Measurements from ENCODE around the gene SLC8A3. TPM values are rescaled to one million over a fixed set of nuclear protein-coding genes. Genes with fewer than 3 reads are reported as not detected.

Gene SLC8A3
- total and polyA plus RNA-seq, 9 of the 15 experiments (the other 6 are each of a cell fraction or from before 2014, with no cell fraction given) = not detected

DNA sequence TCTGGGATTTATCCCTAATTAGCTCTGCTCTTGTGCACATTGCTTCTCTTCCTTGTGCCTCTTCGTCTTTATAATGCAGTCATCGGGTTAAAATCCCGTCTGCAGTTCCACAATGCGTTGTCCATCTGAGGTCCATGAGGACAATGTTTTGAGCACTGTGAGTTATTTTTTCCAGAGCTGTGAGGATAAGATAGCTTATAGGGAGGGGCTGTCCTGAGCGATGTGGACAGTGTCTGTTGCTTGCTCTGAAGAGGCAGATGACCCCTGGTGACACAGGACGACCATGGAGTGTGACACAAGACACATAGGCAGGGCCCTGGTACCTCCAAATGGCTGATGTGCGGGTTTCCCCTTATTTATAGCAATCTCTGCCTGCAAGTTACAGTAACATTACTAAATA lies 177.0 kb downstream of the SLC8A3 start:
- in situ Hi-C loops (cut with MboI) (no loop called here), intact Hi-C loops (cut with micrococcal nuclease) (loop anchor here (5.0 kb wide), 1 partner anchor 279 kb away; no protein-coding TSS in a partner anchor)
- no peaks in the 10 kb centered on the region for H3K9me1 ChIP-seq (ENCODE audit: control insufficient read depth, insufficient read depth, low read length)
- H3K4me1 ChIP-seq (replicated peaks in 1 of 2; ENCODE audit: control insufficient read depth in 2 of 2, insufficient read depth in 2 of 2, low read length in 2 of 2) = no peaks in the 10 kb centered on the region
- FAIRE-seq (no peak), ATAC-seq (no peak), DNase-seq (ENCODE audit: extremely low read depth in 1 of 4, low spot score in 3 of 4) (no peak)
- BruUV-seq (replicated peaks) = no TSS peak
- CTCF ChIA-PET (ENCODE audit: low intra/inter-chr PET ratio) = no interaction called here
- no peaks in the 10 kb centered on the region for H3K9me3 ChIP-seq (replicated peaks; ENCODE audit: control insufficient read depth, insufficient read depth, low read depth, low read length)
- POLR2A ChIA-PET = interaction anchor here (0.6 kb wide), 1 partner anchor 175 kb away, joined by 3 read pairs; no protein-coding TSS in a partner anchor
- no peaks in the 10 kb centered on the region for H3K36me3 ChIP-seq (ENCODE audit: control insufficient read depth, insufficient read depth, low read length)
- no peak for TF ChIP-seq RBM34 (IDR thresholded peaks at IDR 0.05; ENCODE audit: borderline replicate concordance, insufficient read depth, low read length)
- TF ChIP-seq EWSR1 (IDR thresholded peaks at IDR 0.05; ENCODE audit: borderline replicate concordance, low read depth, partially characterized antibody) = no peak
- 0% methylated on average over 7 of the region's 7 CpGs for WGBS (ENCODE audit: insufficient coverage, low coverage, missing lambda C conversion rate)
- H3K4me3 ChIP-seq = no peak overlapping the region
- H3K4me2 ChIP-seq (ENCODE audit: insufficient read depth, low read length) = no peak overlapping the region
- H3K27ac ChIP-seq (ENCODE audit: extremely low read depth, low read depth, low read length) = no peak overlapping the region
- no peaks in the 10 kb centered on the region for H3K79me2 ChIP-seq (ENCODE audit: control insufficient read depth, insufficient read depth, low read length)
- H3K9ac ChIP-seq (ENCODE audit: insufficient read depth in 1 of 2, low read depth in 2 of 2, low read length in 2 of 2) = no peak overlapping the region
- H4K20me1 ChIP-seq (replicated peaks; ENCODE audit: control insufficient read depth, insufficient read depth, low read length) = no peaks in the 10 kb centered on the region
- H2AFZ ChIP-seq (ENCODE audit: low read depth, low read length) = no peak overlapping the region
- peaks cover 0 to 6% of the 10 kb centered on the region in 2 experiments; a peak in 1 of 5 replicates for H3K27me3 ChIP-seq (ENCODE audit: control insufficient read depth in 2 of 2, insufficient read depth in 2 of 2, low read length in 2 of 2)

DNA sequence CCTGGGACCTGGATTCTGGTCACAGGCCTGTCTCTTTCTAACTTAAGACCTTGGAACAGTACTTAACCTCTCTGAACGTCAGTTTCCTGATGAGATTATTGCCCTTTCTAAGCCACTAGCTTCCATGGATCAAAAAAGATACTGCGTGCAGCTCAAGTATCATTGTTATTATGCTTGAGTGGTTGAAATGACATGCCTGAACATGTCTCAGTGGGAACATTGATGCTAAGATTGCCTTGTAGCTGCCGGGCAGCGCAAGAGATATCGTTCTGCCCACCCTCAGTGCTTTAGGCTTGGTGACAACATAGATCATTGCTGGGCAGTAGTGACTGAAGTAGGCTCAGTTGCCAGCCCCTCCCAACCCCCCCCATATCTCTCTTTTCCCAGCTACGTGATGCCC lies 177.7 kb downstream of the SLC8A3 start:
- Histone ChIP-seq H3K4me1 (replicated peaks in 1 of 2; ENCODE audit: control insufficient read depth in 2 of 2, insufficient read depth in 2 of 2, low read length in 2 of 2) (no peaks in the 10 kb centered on the region), H3K9ac (ENCODE audit: insufficient read depth in 1 of 2, low read depth in 2 of 2, low read length in 2 of 2) (no peak overlapping the region), H3K9me1 (ENCODE audit: control insufficient read depth, insufficient read depth, low read length) (no peaks in the 10 kb centered on the region), H3K4me2 (ENCODE audit: insufficient read depth, low read length) (no peak overlapping the region), H3K9me3 (replicated peaks; ENCODE audit: control insufficient read depth, insufficient read depth, low read depth, low read length) (no peaks in the 10 kb centered on the region), H3K79me2 (ENCODE audit: control insufficient read depth, insufficient read depth, low read length) (no peaks in the 10 kb centered on the region), H4K20me1 (replicated peaks; ENCODE audit: control insufficient read depth, insufficient read depth, low read length) (no peaks in the 10 kb centered on the region), H2AFZ (ENCODE audit: low read depth, low read length) (no peak overlapping the region), H3K4me3 (no peak overlapping the region), H3K36me3 (ENCODE audit: control insufficient read depth, insufficient read depth, low read length) (no peaks in the 10 kb centered on the region), H3K27me3 (ENCODE audit: control insufficient read depth in 2 of 2, insufficient read depth in 2 of 2, low read length in 2 of 2) (peaks cover 0 to 6% of the 10 kb centered on the region in 2 experiments; a peak in 1 of 5 replicates), H3K27ac (ENCODE audit: extremely low read depth, low read depth, low read length) (no peak overlapping the region)
- 0% methylated on average over 6 of the region's 6 CpGs for WGBS (ENCODE audit: insufficient coverage, low coverage, missing lambda C conversion rate)
- no TSS peak for BruUV-seq (replicated peaks)
- ChIA-PET CTCF (ENCODE audit: low intra/inter-chr PET ratio) (no interaction called here), POLR2A (no interaction called here)
- in situ Hi-C loops (cut with MboI) (no loop called here), intact Hi-C loops (cut with micrococcal nuclease) (loop anchor here (5.0 kb wide), 1 partner anchor 279 kb away; no protein-coding TSS in a partner anchor)
- no peak for TF ChIP-seq NCOA4 (IDR thresholded peaks at IDR 0.05; ENCODE audit: partially characterized antibody)
- no peak for TF ChIP-seq NEUROD1 (IDR thresholded peaks at IDR 0.05; ENCODE audit: borderline replicate concordance, low read depth, low read length, partially characterized antibody)
- no peak for TF ChIP-seq NFRKB (IDR thresholded peaks at IDR 0.05; ENCODE audit: low read depth)
- no peak for TF ChIP-seq ZNF57 (CRISPR knock-in tag; IDR thresholded peaks at IDR 0.05)
- no peak for TF ChIP-seq LEF1 (IDR thresholded peaks at IDR 0.05)
- TF ChIP-seq DMBX1 (CRISPR knock-in tag; IDR thresholded peaks at IDR 0.05; ENCODE audit: borderline replicate concordance) = no peak
- TF ChIP-seq RHOXF2B (CRISPR knock-in tag; conservative IDR thresholded peaks at IDR 0.05) = no peak
- no peak for FAIRE-seq
- no peak for DNase-seq (ENCODE audit: extremely low read depth in 1 of 4, low spot score in 3 of 4)
- no peak for ATAC-seq
